K562 (cell line): ENCODE measurements around the gene GALT. TPM values are rescaled to one million over a fixed set of nuclear protein-coding genes. Genes with fewer than 3 reads are reported as not detected.

Experiments
- CEBPZ ChIP-seq: fragments of 150-350 bp; IDR thresholded peaks from 2 replicates; pipeline ENCODE4 v1.6.1; 2014; ENCODE audit warnings: low read depth, mild to moderate bottlenecking, low read length, borderline replicate concordance
- CHD1 ChIP-seq: fragments of 200-600 bp; sonication (generic); IDR thresholded peaks from one replicate; pipeline ENCODE4 v1.6.1; 2012; ENCODE audit warnings: mild to moderate bottlenecking, moderate library complexity, low read length, inconsistent platforms
- CXXC5 ChIP-seq: fragments of 250-450 bp; sonication (Bioruptor Pico); IDR thresholded peaks from 2 replicates; pipeline ENCODE4 v1.8.0; 2022; ENCODE audit warnings: inconsistent platforms, mild to moderate bottlenecking, moderate library complexity
- E2F5 ChIP-seq: sonication (generic); formaldehyde crosslinking; IDR thresholded peaks from 2 replicates; pipeline ENCODE4 v1.8.0; 2022; ENCODE audit warnings: mild to moderate bottlenecking, missing genetic modification reagents
- EZH2 ChIP-seq: IDR thresholded peaks from 2 replicates; pipeline ENCODE4 v1.6.1; 2012; ENCODE audit warnings: low read depth, mild to moderate bottlenecking, inconsistent platforms, low read length, borderline replicate concordance
- KAT2B ChIP-seq: IDR thresholded peaks from one replicate; pipeline ENCODE4 v1.6.1; 2012; ENCODE audit warnings: low read depth, mild to moderate bottlenecking, control low read depth, inconsistent platforms, low read length, moderate library complexity
- MAFK ChIP-seq: IDR thresholded peaks from 2 replicates; pipeline ENCODE4 v1.6.1; 2011; ENCODE audit warnings: low read length, improper control_type of control experiment
- MEIS2 ChIP-seq: fragments of 450-650 bp; IDR thresholded peaks from 2 replicates; pipeline ENCODE4 v1.6.1; 2014; ENCODE audit warnings: mild to moderate bottlenecking; ENCODE audit not compliant: partially characterized antibody
- NCOA4 ChIP-seq: fragments of 450-650 bp; IDR thresholded peaks from 2 replicates; pipeline ENCODE4 v1.6.1; 2018; ENCODE audit warnings: mild to moderate bottlenecking; ENCODE audit not compliant: partially characterized antibody
- NFIX ChIP-seq: fragments of 250-450 bp; sonication (Bioruptor Pico); IDR thresholded peaks from 2 replicates; pipeline ENCODE4 v1.4.0; 2020; ENCODE audit warnings: low read depth, mild to moderate bottlenecking, moderate library complexity
- PML ChIP-seq: IDR thresholded peaks from 2 replicates; pipeline ENCODE4 v1.6.1; 2012; ENCODE audit warnings: low read length, inconsistent platforms
- SRSF9 ChIP-seq: fragments of 200-400 bp; formaldehyde crosslinking; IDR thresholded peaks from 2 replicates; pipeline ENCODE4 v1.6.1; 2017; ENCODE audit warnings: low read depth, low read length, borderline replicate concordance
- TEAD1 ChIP-seq, 2 experiments: fragments of 450-650 bp in 1 of 2; sonication (generic) in 1 of 2; formaldehyde crosslinking; IDR thresholded peaks; 2 replicates each; pipeline versions ENCODE4 v1.4.0 to v1.8.0; 2020 to 2022; ENCODE audit warnings: mild to moderate bottlenecking in 2 of 2, missing genetic modification reagents in 1 of 2
- THRB ChIP-seq: fragments of 450-650 bp; formaldehyde crosslinking; conservative IDR thresholded peaks from 2 replicates; pipeline ENCODE4 v1.4.0; 2022; ENCODE audit warnings: mild to moderate bottlenecking, missing genetic modification characterization
- ZNF263 ChIP-seq: sonication (generic); formaldehyde crosslinking; IDR thresholded peaks from 2 replicates; pipeline ENCODE4 v1.8.0; 2022; ENCODE audit warnings: mild to moderate bottlenecking, missing genetic modification reagents, borderline replicate concordance
- ZNF316 ChIP-seq: fragments of 450-650 bp; IDR thresholded peaks from 2 replicates; pipeline ENCODE4 v1.6.1; 2016
- ZNF584 ChIP-seq: fragments of 200-800 bp; sonication (Bioruptor generic); IDR thresholded peaks from 2 replicates; pipeline ENCODE4 v1.6.1; 2016; ENCODE audit warnings: low read depth, mild to moderate bottlenecking, missing genetic modification characterization, missing compliant biosample characterization
- polyA plus RNA-seq, 8 experiments: library from polyadenylated mRNA; depleted of rRNA in 4 of 8; stranded (reverse) in 5 of 8; unstranded in 3 of 8; fragments of >200 nt; fragmentation: Nextera tagmentation in 2 of 8; fragmentation: Illumina TruSeq in 1 of 8; extraction: Ambion mirVana in 2 of 8; extraction: Trizol in 1 of 8; gene quantifications; 2 replicates each; pipeline versions ENCODE4 v1.2.1 to v1.2.3, GENCODE V29; 2011 to 2014; ENCODE audit warnings: inconsistent platforms in 1 of 8, missing spikeins in 1 of 8
- total RNA-seq, 7 experiments: library from RNA; depleted of rRNA in 6 of 7; stranded (reverse); fragments of >200 nt in 6 of 7; fragmentation: Illumina TruSeq in 2 of 7; extraction: Trizol in 2 of 7; gene quantifications; 2 replicates each; pipeline versions ENCODE4 v1.2.1 to v1.2.3, GENCODE V29; 2011 to 2021; ENCODE audit warnings: low replicate concordance in 1 of 7
- TF ChIP-seq, protein P1 (sequence below), 3 experiments: IDR thresholded peaks in 2 of 3; conservative IDR thresholded peaks in 1 of 3; 2 replicates each; pipeline ENCODE4 v1.5.1; 2011 to 2012; ENCODE audit warnings: low read length in 3 of 3, mild to moderate bottlenecking in 3 of 3, control low read depth in 2 of 3, improper control_type of control experiment in 1 of 3, inconsistent platforms in 1 of 3, low read depth in 1 of 3, mixed read lengths in 1 of 3, moderate library complexity in 1 of 3; ENCODE audit not compliant: insufficient read depth in 2 of 3
- TF ChIP-seq, protein P2 (sequence below): fragments of 250-450 bp; sonication (Bioruptor Pico); IDR thresholded peaks from 2 replicates; pipeline ENCODE4 v1.6.1; 2021; ENCODE audit warnings: mild to moderate bottlenecking

The GALT gene
- total and polyA plus RNA-seq, 9 of the 15 experiments (the other 6 are each of a cell fraction or from before 2014, with no cell fraction given), result 7.3 to 29.2 (median 15.6) TPM

GRCh38 chr9:34665381-34666250, 19.1 kb downstream of the GALT start (continued):
- TF ChIP-seq E2F5 (CRISPR knock-in tag) (no peak), ZNF263 (no peak), THRB (CRISPR knock-in tag) (no peak), PML (peak; percentile 74), NCOA4 (no peak), ZNF584 (CRISPR knock-in tag) (no peak), EZH2 (no peak), ZNF316 (no peak), KAT2B (no peak), MEIS2 (no peak), SRSF9 (no peak), TEAD1 (CRISPR knock-in tag; IDR thresholded peaks at IDR 0.05) (no peak), CHD1 (no peak), MAFK (no peak), NFIX (CRISPR knock-in tag) (no peak), CEBPZ (no peak), CXXC5 (CRISPR knock-in tag) (peak; percentile 64)
- TF ChIP-seq, protein P1, sequence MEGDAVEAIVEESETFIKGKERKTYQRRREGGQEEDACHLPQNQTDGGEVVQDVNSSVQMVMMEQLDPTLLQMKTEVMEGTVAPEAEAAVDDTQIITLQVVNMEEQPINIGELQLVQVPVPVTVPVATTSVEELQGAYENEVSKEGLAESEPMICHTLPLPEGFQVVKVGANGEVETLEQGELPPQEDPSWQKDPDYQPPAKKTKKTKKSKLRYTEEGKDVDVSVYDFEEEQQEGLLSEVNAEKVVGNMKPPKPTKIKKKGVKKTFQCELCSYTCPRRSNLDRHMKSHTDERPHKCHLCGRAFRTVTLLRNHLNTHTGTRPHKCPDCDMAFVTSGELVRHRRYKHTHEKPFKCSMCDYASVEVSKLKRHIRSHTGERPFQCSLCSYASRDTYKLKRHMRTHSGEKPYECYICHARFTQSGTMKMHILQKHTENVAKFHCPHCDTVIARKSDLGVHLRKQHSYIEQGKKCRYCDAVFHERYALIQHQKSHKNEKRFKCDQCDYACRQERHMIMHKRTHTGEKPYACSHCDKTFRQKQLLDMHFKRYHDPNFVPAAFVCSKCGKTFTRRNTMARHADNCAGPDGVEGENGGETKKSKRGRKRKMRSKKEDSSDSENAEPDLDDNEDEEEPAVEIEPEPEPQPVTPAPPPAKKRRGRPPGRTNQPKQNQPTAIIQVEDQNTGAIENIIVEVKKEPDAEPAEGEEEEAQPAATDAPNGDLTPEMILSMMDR (IDR thresholded peaks at IDR 0.05 in 2 of 3, conservative IDR thresholded peaks at IDR 0.05 in 1 of 3; ENCODE audit: insufficient read depth in 2 of 3, low read depth in 1 of 3, low read length in 3 of 3), result no peak
- TF ChIP-seq, protein P2, sequence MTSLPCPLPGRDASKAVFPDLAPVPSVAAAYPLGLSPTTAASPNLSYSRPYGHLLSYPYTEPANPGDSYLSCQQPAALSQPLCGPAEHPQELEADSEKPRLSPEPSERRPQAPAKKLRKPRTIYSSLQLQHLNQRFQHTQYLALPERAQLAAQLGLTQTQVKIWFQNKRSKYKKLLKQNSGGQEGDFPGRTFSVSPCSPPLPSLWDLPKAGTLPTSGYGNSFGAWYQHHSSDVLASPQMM, result no peak
